Neural progenitor cell (in vitro differentiated cells): ENCODE measurements around the gene DTD2.

Source experiments
- EZH2 ChIP-seq: fragments of 200-600 bp; sonication (generic); IDR thresholded peaks from 2 replicates; pipeline ENCODE4 v1.6.1; 2017; ENCODE audit warnings: antibody characterized with exemption, mild to moderate bottlenecking, moderate library complexity
- TF ChIP-seq, protein P1 (sequence below): fragments of 200-600 bp; sonication (generic); IDR thresholded peaks from 2 replicates; pipeline ENCODE4 v1.5.1; 2017; ENCODE audit warnings: antibody characterized with exemption, mild to moderate bottlenecking

DNA sequence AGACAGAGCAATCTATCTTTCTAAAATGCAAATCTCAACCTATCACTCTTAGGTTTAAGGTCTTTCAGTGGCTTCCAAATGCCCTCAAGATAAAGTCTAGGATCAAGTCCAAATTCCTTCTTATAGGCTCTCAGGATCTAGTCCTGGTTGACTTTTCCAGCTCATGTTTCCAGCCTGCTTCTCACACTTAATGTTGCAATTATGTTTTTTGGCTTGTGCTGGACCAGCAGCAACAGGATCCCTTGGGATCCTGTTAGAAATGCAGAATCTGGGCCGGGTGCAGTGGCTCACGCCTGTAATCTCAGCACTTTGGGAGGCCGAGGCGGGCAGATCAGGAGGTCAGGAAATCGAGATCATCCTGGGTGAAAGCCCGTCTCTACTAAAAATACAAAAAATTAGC is 19.9 kb upstream of the DTD2 start:
- TF ChIP-seq, protein P1, sequence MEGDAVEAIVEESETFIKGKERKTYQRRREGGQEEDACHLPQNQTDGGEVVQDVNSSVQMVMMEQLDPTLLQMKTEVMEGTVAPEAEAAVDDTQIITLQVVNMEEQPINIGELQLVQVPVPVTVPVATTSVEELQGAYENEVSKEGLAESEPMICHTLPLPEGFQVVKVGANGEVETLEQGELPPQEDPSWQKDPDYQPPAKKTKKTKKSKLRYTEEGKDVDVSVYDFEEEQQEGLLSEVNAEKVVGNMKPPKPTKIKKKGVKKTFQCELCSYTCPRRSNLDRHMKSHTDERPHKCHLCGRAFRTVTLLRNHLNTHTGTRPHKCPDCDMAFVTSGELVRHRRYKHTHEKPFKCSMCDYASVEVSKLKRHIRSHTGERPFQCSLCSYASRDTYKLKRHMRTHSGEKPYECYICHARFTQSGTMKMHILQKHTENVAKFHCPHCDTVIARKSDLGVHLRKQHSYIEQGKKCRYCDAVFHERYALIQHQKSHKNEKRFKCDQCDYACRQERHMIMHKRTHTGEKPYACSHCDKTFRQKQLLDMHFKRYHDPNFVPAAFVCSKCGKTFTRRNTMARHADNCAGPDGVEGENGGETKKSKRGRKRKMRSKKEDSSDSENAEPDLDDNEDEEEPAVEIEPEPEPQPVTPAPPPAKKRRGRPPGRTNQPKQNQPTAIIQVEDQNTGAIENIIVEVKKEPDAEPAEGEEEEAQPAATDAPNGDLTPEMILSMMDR: no peak
- no peak for TF ChIP-seq EZH2
